Activated CD4-positive, alpha-beta T cell treated with anti-CD3 and anti-CD28 coated beads for 1 hour (primary cell): Measurements from ENCODE around the gene DUSP9.

Experiments
- DNase-seq: peaks from one replicate; pipeline ENCODE4 v3.0.0-alpha.2; 2020

The DUSP9 gene

DNA sequence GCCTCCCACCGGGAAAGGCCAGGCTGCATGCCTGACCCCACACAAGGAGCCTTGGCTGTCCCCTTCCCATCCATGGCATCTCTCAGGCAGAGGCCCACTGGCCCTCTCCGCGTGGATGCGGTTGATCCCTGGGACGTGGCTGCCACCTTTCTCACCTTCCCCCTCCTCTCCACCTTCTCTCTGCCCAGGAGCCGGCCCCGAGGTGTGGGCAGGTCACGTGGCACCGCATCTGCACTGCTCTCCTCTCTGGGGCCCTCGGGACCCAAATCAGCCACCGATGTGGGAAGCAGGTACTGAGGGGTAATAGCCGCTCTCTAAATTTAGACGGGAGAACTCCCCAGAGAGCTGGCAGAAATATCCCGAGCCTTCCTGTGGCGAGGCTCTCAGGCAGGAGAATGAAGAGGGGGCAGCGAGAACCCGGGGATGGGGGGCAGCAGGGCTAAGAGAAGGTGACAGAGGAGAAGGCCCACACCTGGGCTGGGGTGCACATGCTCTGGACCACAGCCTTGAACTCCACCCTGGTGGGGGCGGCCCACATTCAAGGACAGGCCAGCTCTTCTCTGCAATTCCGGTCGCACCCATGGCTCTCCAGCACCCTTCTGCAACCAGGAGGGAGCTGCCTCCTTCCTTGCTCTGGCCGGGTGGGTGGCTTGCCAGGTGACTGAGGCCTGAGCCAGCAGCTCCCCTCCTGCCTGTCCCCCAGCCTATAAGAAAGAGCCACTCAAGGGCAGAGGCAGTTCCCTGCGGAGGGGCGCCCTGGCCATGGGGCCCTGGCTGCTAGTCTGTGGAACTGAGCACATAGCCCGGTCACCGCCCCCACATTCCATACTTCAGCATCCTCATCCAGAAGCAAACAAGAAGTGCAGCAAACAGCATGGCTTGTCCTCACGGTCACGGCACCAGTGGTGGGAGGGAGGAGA lies 9.6 kb upstream of the DUSP9 start:
- DNase-seq, result no peak

DNA sequence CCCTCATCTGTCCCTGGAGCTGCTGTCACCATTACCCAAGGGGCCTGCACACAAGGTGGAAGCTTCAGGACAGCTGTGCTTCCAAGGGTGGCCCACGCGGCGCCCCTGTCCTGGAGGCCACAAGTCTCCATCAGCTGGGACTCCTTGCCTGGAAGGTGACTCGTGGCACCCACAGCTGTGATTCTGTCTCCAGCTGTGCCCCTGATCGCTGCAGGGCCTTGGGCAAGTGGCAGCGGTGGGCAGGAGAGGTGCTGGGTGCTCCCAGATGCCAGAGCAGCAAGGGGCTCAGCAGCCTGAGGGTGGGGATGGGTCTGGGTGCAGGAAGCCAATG lies 9.0 kb upstream of the DUSP9 start:
- DNase-seq, result no peak

DNA sequence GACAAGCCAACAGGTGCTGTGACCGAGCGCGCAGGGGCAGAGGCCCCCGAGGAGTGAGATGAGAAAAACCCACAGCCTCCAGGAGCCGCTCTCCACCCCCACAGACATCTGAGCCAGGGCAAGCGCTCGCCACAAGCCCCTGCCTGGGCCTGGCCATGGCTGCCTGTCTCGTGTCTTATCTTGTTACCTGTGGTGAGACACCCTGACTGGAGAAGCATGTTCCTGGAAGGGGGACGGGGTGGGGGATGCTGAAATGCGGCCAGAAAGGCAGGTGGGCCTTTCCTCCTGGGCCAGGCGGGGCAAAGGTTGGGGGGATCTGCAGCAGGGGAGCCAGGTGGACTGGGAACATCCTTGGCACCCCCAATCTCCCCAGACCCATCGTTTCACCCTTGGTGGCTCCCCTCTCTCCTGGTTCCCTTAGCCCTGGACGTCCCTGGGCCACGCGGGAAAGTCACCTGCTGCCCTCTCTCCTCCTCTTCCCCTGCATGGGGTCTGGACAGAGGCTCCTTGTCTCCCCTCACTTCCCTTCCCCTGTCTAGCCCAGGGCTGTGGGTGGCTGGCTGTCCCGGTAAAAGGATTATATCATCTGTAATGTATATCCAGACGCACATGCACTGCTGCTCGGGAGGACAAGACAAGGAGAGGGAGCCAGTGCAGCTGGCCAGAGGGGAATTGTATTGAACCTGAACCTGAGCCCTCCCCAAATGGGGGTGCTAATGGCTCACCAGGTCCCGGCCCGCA lies 8.4 kb upstream of the DUSP9 start:
- DNase-seq, result no peak

DNA sequence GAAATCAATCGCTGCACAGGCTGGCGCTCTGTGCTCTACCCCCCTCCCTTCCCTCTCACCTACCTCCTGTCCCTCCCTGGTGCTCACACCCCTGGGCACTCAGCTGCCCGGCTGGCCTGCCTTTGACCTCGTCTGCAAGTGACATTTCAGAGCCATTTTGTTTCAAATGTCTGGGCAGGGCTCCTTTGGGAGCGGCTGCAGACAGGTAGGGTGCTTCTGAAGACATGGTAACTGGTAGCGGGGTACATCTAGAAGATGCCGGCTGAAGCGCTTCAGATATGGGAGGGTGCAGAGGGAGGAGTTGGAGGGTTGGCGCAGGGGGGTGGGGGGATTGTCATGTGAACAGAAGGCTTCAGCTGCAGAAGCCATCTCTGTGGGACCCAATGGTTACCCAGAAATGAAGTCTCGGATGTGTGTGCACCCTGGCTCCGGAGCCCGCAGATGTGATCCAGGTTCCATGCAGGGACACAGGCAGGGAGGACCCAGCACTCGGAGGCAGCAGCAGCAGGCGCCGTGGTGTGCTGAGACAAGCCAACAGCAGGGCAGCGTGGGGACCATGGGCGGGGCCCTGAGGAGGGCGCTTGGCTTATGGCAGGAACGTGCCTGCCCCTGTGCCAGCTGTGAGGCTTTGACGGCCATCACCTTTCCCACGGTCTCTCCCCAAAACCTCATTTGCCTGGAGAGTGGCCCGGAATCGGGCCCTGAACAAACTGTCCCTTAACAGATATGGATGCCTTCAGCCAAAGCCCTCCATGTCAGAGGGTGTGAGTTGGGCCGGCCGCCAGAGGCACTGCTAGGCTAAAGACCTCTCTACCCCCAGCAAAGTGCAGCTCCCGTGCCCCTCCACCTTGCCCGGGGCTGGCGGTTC lies 7.6 kb upstream of the DUSP9 start:
- DNase-seq, result no peak

DNA sequence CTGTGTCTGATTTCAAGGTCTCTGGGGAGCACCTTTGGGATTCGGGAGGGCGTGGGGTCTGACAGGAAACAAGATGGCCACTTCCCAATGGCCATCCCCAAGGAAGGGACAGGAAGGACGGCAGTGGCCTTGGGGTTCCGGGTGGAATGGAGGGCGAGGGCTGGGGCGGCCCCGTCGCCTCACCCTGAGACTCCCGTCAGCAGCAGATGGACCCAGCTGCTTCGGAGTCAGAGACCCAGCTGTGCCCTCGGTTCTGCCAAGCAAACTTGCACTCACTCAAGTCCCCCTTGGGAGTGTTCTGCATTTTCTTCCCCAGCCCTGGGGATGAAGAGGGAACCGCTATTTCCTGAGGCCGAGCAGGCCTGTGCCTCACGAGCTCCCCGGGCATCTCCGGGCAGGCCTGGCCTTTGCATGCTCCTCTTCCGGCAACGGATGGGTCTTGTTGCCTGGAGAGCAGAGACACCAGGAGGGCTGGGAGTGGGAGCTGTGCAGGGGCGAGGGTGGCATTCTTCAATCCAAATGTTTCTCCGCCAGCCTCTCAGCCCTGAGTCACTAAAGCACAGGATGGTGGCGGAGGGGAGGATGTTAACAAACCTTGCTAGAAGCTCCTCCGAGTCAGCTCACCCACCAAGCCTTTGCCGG lies 6.8 kb upstream of the DUSP9 start:
- no peak for DNase-seq

DNA sequence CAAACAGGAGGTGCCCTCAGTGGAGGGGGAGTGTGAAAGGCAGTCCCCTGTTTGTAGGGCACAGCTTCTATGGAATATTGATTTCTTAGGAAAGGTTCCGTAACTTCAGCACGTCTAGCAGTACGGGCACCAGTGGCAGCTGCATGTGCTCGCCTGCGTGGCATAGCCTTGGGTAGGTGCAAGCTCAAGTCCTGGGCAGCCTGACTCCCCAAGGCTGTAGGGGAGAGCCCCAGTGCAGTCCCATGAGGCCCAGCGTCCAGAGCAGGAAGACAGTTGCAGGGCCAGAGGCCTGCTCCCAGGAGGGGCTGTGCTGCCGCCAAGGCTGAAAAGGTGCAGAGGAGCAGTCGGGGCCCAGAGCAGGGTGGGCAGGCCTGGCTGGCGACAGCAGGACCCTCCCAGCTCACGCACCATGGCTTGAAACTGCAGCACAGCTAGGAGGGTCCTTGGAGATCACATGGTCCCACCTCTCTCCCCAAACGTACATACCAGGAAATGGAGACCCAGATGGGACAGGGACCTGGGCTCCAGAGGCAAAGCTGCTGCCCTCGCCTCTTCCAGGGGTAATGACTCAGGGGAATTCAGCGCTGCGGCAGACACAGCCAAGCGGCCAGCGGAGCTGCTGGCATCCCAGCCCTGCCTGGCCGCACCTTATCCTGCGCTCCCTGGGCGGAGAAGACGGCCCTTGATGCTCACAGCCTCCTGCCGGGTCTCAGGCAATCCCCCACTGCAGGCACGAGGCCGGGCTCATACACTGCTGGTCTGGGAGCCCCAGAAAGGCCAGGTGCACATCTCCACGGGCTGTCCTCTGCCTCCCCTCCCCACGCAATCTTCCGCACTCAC lies 6.0 kb upstream of the DUSP9 start:
- DNase-seq, result no peak

DNA sequence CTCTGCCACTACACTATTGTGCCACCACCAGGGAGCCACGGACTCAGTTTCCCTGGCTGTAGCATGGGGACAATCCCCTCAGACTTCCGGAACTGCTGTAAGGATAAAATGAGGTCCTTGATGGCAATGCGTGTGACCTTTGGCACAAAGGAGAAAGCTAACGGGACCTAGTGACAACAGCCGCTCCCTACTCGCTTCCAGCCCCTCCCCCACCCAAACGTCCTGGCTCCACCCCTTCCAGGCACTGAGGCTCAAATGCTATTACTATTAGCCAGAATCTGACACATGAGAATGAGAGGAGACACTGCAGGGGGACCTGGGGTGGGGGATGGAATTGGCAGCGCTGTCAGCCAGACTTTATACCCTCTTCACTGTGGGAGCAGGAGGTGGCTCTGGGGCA lies 5.4 kb upstream of the DUSP9 start:
- DNase-seq, result no peak

DNA sequence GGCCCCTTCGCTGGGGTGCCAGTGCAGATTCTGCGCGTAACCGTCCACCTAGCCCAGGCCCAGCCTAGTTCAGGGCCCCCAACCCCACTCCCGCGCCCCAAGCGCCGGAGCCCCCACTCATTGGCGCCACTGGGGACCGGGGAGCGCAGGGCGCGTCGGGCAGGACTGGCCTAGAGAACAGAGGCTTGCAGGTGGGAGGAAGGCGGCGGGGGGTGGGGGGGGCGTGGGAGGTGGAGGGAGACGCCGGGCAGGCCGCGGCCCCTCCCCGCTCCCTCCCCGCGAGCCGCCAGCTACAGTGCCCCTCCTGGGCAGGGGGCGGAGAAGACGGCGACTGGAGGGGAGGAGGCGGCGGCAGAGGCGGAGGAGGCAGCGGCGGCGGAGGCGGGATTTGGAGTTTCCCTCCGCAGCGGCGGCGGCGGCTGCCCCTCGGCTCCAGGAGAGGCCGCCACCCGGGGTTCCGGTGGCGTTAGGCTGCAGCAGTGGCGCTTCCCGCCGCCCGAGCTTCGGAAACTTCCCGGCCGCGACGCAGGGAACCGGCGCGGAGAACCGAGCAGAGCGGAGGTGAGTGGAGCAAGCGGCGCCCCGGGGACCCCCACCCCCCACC lies 4.8 kb upstream of the DUSP9 start:
- DNase-seq, result no peak

DNA sequence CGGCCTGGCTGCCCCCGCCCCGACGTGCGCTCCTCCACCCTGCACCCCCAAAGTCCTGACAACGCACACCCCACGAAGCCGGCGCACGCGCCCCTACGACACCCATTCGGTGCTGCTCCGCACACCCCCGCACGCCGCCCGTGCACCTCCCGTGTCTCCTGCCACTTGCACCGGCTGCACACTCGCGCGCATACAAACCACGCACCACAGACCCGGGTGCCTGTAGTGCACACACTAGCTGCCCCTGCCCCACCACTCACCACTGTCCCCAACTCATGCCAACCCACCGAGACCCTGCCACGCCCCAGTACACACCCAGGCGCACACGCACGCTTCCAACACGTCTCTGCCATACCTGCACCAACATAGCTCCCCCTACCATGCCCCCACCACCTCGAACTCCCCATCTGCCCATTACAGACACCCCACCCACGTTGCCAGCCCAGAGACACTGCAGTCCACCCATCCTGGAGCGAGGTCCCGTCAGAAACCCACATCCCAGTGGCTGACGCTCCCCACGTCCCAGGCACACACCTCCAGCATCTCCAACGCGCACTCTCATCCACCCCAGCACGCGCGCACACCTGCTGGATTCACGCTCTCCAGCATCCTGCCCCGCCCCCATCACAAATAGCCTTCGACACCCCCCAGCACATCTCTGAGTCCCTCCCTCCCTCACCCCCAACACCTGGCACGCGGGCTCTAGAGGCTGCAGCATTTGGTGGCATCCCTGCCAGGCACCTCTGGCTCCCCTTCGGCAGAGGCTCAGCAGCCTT lies 4.2 kb upstream of the DUSP9 start:
- no peak for DNase-seq

DNA sequence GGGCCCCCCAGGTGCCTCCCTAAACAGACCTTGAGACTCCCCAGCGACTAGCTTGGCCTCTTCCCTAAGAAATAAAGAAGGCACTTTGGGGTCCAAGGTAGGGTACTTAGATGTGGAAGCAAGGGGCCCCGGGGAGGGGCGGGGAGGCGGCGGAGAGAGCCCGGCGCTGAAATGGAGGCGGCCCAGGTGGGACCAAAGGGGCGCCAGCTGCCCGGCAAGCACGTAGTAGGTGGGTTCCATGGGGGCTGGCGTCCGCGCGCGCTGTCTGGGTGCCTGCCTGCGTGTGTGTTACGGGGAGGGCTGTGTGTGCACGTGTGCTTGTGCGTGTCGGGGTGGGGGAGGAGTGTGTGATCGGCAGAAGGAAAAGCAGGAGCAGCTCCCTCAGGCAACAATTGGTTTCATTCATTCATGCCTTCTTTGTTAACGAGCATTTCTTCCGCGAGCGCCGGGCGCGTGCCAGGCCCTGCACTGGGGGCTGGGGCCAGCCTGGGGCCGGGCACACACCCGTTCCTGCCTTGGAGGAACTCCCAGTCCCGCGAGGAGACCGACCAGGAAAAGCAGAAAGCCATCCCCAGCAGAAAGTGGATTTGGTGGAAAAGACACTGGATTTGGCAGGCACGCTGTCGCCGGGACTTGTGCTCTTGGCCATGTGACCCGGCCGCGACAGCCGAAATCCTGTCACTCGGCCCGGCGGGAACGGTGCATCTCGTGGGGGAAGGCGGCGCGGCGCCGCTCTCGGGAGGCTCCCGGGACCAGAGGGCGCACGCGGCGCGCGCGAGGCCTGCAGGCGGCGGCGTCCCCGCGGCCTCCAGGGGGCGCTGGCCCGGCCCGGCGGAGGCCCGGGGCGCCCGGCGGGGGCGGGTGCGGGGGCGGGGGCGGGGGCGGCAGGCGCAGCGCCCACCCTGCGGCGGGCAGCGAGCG lies 3.3 kb upstream of the DUSP9 start:
- no peak for DNase-seq

DNA sequence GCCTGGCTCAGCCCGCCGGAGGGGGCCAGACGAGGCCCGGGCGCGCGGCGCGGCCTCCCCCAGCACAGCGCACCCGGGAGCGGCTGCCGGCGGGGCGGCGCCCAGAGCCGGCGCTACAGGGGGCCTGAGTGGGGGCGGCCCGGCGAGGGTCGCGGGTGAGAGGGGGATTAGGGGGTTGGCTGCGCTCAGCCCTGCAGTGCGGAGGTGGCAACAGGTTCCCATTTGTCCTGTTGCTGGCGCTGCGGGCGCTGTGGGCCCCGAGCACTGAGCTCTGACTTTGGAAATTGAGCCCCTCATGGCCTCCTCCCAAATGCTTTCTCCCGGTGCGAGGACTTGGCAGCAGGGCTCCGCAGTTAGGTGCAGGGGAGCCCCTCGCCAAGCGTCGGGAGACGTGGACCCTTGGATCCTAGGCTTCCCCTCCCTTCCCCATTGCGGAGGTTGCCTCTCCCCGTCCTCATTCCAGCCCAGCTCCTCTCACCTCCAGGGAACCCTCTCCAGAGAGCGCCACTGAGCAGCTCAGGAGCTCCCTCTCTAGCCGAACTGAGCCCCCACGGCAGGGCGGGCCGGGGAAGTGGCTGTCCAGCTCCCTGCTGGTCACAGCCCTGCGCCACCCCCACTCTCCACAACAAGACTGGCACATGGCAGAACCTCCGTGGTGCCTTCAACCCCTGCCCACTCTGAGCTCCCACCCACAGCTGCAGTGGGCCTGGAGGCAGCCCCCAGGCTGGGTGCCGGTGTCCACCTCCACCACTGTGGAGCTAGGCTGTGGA lies 2.5 kb upstream of the DUSP9 start:
- no peak for DNase-seq

DNA sequence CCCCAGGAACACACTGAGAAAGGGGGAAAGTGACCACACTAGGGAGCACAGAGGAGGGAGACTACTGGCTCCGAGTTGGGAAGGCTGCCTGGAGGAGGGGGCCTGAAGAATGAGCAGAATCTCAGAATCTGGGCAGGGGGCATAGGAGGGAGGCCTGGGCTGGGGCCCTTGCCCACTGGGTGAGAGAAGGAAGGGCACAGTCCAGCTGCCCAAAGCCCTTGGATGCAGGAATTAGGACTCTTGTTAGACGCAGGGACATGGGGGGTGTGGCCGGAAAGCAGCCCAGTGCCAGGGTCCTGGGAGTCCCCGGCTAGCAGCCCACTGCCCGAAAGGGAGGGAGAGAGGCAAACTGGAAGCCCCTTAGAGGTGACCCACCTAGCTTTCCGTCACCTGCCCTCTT lies 1.9 kb upstream of the DUSP9 start:
- DNase-seq, result no peak

DNA sequence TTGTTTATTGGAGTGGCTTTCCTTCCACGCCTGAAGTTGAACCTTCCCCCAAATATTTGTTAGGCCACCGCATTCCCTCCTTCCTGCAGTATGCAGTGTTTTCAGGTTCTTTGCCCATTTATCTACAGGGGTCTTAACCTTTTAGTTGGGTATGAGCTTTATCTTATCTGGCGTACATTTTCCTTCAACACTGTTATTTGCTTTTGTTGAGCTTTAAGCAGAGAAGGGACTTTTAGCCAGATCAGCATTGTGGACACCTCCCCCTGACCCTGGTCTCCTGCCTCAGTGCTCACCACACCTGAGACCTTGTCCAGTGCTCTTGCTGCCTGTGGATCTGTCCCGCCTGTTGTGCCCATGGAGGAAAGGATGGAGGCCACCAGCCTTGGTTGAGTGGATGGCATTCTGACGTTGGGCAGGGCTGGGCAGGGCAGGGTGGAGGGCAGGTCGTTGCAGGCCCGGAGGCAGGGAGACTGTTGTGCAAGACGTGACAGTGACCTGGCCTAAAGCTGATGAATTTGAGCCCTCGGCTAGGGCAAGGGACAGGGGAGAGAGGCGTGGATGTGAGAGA lies 998 bp upstream of the DUSP9 start:
- no peak for DNase-seq

DNA sequence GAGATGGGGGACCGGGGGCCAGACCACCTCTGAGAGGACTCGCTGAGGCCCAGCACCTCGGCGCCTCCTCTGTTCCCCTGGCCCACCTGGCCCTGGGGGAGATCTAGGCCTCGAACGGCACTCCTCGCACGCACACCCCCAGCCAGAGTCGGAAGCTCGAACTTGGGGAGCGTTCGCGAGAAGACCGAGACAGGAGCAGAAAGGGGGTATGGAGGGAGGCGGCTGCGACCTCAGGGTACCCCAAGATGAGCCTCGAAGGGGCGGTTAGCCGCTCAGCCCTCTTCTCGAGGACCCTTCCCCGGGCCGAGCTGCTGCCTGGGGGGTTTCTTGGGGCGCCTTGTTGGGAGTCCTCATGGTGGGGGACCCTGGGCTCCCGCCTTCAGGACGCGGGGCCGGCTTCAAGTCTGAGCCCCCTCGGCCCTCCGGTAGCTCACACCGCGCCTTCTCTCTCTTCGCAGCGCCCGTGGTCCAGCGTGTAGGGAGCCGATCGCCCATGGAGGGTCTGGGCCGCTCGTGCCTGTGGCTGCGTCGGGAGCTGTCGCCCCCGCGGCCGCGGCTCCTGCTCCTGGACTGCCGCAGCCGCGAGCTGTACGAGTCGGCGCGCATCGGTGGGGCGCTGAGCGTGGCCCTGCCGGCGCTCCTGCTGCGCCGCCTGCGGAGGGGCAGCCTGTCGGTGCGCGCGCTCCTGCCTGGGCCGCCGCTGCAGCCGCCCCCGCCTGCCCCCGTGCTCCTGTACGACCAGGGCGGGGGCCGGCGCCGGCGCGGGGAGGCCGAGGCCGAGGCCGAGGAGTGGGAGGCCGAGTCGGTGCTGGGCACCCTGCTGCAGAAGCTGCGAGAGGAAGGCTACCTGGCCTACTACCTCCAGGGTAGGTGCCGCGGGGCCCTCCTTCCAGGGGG lies 706 bp downstream of the DUSP9 start:
- DNase-seq, result no peak

DNA sequence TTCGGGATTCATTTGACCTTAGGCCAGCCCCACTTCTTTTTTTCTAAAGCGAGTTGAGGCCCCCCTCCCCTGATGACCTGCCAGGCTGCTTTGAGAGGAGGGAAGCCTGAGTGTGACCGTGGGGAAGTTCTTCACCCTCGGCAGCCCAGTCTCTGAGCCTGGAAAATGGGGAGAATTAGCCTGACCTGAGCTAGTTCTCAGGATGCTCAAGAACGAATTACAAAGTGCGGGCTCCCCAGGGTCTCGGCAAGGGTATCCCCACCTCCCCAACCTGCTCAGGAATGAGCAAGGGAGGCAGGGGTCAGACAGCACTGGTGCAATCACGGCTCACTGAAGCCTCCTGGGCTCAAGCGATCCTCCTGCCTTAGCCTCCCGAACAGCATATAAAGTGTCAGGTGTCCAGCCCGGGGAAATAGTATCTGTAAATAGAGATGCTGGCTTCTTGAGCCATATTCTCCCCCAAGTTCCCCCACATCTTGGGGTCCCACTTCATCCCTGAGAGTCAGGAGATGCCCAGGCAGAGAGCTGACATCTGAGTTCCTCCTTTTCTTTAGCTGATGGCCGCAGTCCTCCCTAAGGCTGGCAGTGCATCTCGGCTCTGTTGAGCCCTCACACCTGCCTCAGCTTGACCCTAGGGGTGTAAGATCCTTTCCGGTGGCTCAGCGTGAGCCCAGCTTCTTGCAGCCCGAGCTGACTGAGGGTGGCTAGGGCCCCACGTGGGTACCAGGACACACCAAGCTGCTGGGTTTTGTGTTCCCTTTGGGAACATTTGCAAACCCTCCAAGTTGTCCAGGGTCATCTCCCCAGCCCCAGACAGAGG lies 1.6 kb downstream of the DUSP9 start:
- no peak for DNase-seq

DNA sequence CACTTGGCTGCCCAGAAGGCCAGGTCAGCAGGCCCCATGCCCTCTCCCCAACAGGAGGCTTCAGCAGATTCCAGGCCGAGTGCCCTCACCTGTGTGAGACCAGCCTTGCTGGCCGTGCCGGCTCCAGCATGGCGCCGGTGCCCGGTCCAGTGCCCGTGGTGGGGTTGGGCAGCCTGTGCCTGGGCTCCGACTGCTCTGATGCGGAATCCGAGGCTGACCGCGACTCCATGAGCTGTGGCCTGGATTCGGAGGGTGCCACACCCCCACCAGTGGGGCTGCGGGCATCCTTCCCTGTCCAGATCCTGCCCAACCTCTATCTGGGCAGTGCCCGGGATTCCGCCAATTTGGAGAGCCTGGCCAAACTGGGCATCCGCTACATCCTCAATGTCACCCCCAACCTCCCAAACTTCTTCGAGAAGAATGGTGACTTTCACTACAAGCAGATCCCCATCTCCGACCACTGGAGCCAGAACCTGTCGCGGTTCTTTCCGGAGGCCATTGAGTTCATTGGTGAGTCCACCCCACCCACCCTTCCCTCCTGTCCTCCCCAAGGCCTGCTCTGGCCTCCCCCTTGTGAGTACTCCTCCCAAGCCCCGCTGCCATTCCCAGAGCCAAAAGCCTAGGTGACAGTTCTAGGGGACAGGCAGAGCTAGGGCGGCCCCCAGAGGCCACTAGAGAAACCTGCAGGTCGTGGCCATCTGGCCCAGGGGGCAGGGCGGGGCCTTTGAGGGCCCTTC lies 2.3 kb downstream of the DUSP9 start:
- no peak for DNase-seq
